Activated T-cell treated with anti-CD3 and anti-CD28 coated beads, Interleukin-2, amount 50 U/mL, for 4 hours (primary cell): ENCODE measurements around the gene NFKBIL1. TPM values are rescaled to one million over a fixed set of nuclear protein-coding genes. Genes with fewer than 3 reads are reported as not detected.
A peak's percentile ranks its signal among the peaks of the same experiment; 100 is the strongest.
"Not testable (repeated sequence)": the region's sequence is repeated elsewhere in the genome, so short reads cannot be mapped to it uniquely, and the experiment has no call there.

Experiments used
- ATAC-seq, 2 donors: fragments of 200-7000 bp; cut with Tn5 transposase; one replicate each; pipeline ENCODE4 v1.10.0; 2021
- DNase-seq: peaks from one replicate; pipeline ENCODE4 v3.0.0-alpha.2; 2020
- H3K27me3 Mint-ChIP-seq: one replicate; pipeline ENCODE4 v1.8.0; 2021; ENCODE audit warnings: low read depth, mixed read lengths
- H3K36me3 Mint-ChIP-seq: one replicate; pipeline ENCODE4 v1.8.0; 2022; ENCODE audit warnings: mixed read lengths; ENCODE audit not compliant: insufficient read depth
- H3K4me1 Mint-ChIP-seq: one replicate; pipeline ENCODE4 v1.8.0; 2021; ENCODE audit warnings: low read depth, mixed read lengths
- H3K4me3 Mint-ChIP-seq: one replicate; pipeline ENCODE4 v1.8.0; 2021; ENCODE audit warnings: mild to moderate bottlenecking, moderate library complexity, mixed read lengths
- H3K9me3 Mint-ChIP-seq: one replicate; pipeline ENCODE4 v1.8.0; 2021; ENCODE audit warnings: mixed read lengths
- total RNA-seq, 3 donors: library from RNA; stranded (reverse); gene quantifications; one replicate each; pipeline ENCODE4 v1.2.1, GENCODE V29; 2021

NFKBIL1 gene
- total RNA-seq, 3 donors from 2014 or later = 9.3 to 12.8 (median 12.7) TPM

GRCh38 chr6:31543639-31544038, 3.8 kb upstream of the NFKBIL1 start:
- Mint-ChIP-seq H3K4me1 (peaks cover 52% of the 10 kb centered on the region), H3K4me3 (peak overlapping the region; percentile 96)

GRCh38 chr6:31544676-31545075, 2.7 kb upstream of the NFKBIL1 start:
- Mint-ChIP-seq H3K36me3 (peaks cover 16% of the 10 kb centered on the region), H3K9me3 (no peaks in the 10 kb centered on the region), H3K4me3 (no peak overlapping the region), H3K4me1 (peaks cover 44% of the 10 kb centered on the region), H3K27me3 (no peaks in the 10 kb centered on the region)
- DNase-seq = no peak
- ATAC-seq = no peak

More at GRCh38 chr6:31543639-31544038, 3.8 kb upstream of the NFKBIL1 start:
- no peaks in the 10 kb centered on the region for H3K27me3 Mint-ChIP-seq
- H3K36me3 Mint-ChIP-seq = peaks cover 27% of the 10 kb centered on the region
- H3K9me3 Mint-ChIP-seq = no peaks in the 10 kb centered on the region
- no peak for ATAC-seq
- DNase-seq = no peak

DNA sequence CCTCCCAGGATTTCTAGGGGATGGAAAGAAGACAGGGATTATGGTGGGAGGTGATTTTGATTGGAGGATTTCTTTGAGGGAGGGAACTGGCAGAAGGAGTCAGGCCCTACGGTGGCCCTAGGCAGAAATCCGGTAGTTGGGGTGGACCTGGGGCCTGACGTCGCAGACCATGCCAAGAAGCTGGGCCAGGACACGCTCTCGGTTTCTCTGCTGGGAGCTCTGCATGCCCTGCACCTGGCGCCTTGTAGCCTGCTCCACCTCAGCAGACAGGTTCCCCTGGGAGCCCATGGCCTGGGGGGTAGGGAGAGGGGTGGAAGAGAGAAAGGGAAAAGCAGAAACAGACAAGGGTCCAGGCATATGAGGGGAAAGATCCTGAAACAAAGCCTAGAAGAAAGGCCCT, 2.1 kb upstream of the NFKBIL1 start:
- Mint-ChIP-seq H3K36me3 (peaks cover 10% of the 10 kb centered on the region), H3K9me3 (no peaks in the 10 kb centered on the region), H3K4me3 (no peak overlapping the region), H3K4me1 (peaks cover 38% of the 10 kb centered on the region), H3K27me3 (no peaks in the 10 kb centered on the region)
- DNase-seq (no peak), ATAC-seq (no peak)

GRCh38 chr6:31546339-31546957, 960 bp upstream of the NFKBIL1 start, which contains the start of gene ATP6V1G2:
Gene ATP6V1G2, minus strand, starts transcription at chr6:31546608. Its CDS starts 49 bp downstream, at chr6:31546559.
- Mint-ChIP-seq H3K4me3 (peak within 1 kb of the TSS; percentile 91), H3K4me1 (peaks cover 36% of the 10 kb centered on the region), H3K36me3 (peaks cover 1% of the 10 kb centered on the region), H3K27me3 (no peaks in the 10 kb centered on the region), H3K9me3 (no peaks in the 10 kb centered on the region)
- DNase-seq (peak; percentile 78), ATAC-seq (peak; percentile 60 to 61)

GRCh38 chr6:31547727-31548543, 527 bp downstream of the NFKBIL1 start:
- H3K4me3 Mint-ChIP-seq = peak overlapping the region; percentile 91
- DNase-seq (no peak), ATAC-seq (no peak)
- peaks cover 34% of the 10 kb centered on the region for H3K4me1 Mint-ChIP-seq
- H3K9me3 Mint-ChIP-seq = no peaks in the 10 kb centered on the region
- H3K36me3 Mint-ChIP-seq = peaks cover 2% of the 10 kb centered on the region
- H3K27me3 Mint-ChIP-seq = no peaks in the 10 kb centered on the region

GRCh38 chr6:31548544-31548873, 1.1 kb downstream of the NFKBIL1 start:
- Mint-ChIP-seq H3K36me3 (peaks cover 2% of the 10 kb centered on the region), H3K4me3 (peak overlapping the region; percentile 91), H3K27me3 (no peaks in the 10 kb centered on the region), H3K9me3 (no peaks in the 10 kb centered on the region), H3K4me1 (peaks cover 33% of the 10 kb centered on the region)
- DNase-seq (no peak), ATAC-seq (no peak)

DNA sequence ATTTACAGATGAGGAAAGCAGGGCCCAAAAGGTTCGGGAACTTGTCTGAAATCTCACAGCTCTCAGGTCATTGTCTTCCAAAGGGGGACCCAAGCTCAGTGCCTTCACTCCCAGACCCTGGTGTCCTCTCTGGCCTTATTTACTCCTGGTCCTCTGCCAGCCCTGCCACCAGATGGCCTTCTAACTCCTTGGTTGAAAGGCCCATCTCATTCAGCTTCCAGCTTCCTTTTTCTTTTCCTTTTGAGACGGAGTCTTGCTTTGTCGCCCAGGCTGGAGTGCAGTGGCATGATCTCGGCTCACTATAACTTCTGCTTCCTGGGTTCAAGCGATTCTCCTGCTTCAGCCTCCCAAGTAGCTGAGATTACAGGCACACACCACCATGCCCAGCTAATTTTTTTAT, 4.0 kb downstream of the NFKBIL1 start:
- ATAC-seq (peak in 1 of 2 donors; percentile 23), DNase-seq (peak; percentile 58)
- not testable (repeated sequence) for H3K9me3 Mint-ChIP-seq, H3K27me3 Mint-ChIP-seq, H3K36me3 Mint-ChIP-seq
- peaks cover 41% of the 10 kb centered on the region for H3K4me1 Mint-ChIP-seq
- H3K4me3 Mint-ChIP-seq = peak overlapping the region; percentile 53

- DNase-seq = no peak
- no peaks in the 10 kb centered on the region for H3K27me3 Mint-ChIP-seq
- peaks cover 22% of the 10 kb centered on the region for H3K36me3 Mint-ChIP-seq
- H3K4me1 Mint-ChIP-seq = peaks cover 63% of the 10 kb centered on the region
- no peak overlapping the region for H3K4me3 Mint-ChIP-seq
- no peaks in the 10 kb centered on the region for H3K9me3 Mint-ChIP-seq
- ATAC-seq = no peak
Measured at GRCh38 chr6:31556307-31556706, 8.9 kb downstream of the NFKBIL1 start.

GRCh38 chr6:31557443-31558317, 10.3 kb downstream of the NFKBIL1 start:
- Mint-ChIP-seq H3K27me3 (no peaks in the 10 kb centered on the region), H3K36me3 (peaks cover 24% of the 10 kb centered on the region), H3K4me1 (peaks cover 70% of the 10 kb centered on the region), H3K9me3 (no peaks in the 10 kb centered on the region), H3K4me3 (peak overlapping the region; percentile 67)
- DNase-seq (no peak), ATAC-seq (no peak)

DNA sequence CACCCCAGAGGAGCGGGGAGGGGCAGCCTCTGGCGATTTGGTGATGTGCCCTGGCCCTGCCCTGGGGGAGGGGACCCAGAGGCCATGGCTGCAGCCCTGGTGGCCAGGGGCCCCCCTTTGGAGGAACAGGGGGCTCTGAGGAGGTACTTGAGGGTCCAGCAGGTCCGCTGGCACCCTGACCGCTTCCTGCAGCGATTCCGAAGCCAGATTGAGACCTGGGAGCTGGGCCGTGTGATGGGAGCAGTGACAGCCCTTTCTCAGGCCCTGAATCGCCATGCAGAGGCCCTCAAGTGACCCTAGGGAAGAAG, 10.9 kb downstream of the NFKBIL1 start:
- no peaks in the 10 kb centered on the region for H3K9me3 Mint-ChIP-seq
- H3K27me3 Mint-ChIP-seq = no peaks in the 10 kb centered on the region
- H3K4me3 Mint-ChIP-seq = peak overlapping the region; percentile 67
- H3K36me3 Mint-ChIP-seq = peaks cover 28% of the 10 kb centered on the region
- DNase-seq (no peak), ATAC-seq (no peak)
- H3K4me1 Mint-ChIP-seq = peaks cover 74% of the 10 kb centered on the region

DNA sequence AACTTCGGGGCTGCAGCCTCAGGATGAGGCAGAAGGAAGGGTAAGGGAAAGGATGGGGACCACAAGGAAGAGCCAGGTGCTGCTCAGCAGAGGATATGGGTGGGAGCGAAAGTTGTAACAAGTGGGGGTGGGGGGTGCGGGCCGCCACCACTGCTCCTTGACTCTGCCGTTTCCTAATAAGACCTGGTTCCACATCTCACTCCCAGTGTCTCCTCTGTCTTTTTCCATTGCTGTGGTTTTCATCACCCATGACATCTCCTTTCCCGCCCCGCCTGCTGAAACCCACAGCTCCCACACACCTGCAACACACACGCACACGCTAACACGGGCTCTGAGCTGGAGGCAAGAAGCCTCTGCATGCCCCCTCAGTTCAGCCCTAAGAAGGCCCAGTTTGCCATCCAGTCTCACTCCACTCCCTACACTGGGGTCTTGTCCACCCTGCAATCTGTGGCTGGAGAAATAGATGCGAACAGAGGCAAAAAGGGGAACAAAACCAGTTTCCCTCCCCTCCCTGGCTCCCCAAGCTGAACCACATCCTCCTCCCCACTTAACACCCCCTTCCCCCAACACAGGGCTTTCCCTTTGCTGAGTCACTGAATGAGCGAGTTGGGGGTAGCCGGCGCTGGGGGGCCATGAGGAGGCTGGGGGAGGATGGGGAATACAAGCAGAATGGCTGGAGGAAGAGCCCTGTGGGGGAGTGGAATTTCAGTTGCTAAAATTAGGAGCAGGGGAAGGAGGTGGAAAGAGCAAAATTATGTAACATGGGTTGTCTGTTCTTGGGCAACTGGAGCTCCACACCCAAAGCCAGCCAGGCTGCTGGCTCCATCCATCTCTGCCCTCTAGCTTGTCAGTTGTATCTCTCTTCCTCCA, 11.5 kb downstream of the NFKBIL1 start:
- ATAC-seq (peak; percentile 72 to 76), DNase-seq (peak; percentile 66)
- Mint-ChIP-seq H3K4me1 (peaks cover 79% of the 10 kb centered on the region), H3K36me3 (peaks cover 30% of the 10 kb centered on the region), H3K27me3 (no peaks in the 10 kb centered on the region), H3K4me3 (peak overlapping the region; percentile 67), H3K9me3 (no peaks in the 10 kb centered on the region)

- H3K36me3 Mint-ChIP-seq = peaks cover 32% of the 10 kb centered on the region
- H3K27me3 Mint-ChIP-seq = no peaks in the 10 kb centered on the region
- H3K4me3 Mint-ChIP-seq = peak overlapping the region; percentile 67
- H3K9me3 Mint-ChIP-seq = no peaks in the 10 kb centered on the region
- peaks cover 81% of the 10 kb centered on the region for H3K4me1 Mint-ChIP-seq
- ATAC-seq (peak; percentile 13 to 22), DNase-seq (no peak)
Measured at GRCh38 chr6:31559606-31559957, 12.2 kb downstream of the NFKBIL1 start.

- peaks cover 37% of the 10 kb centered on the region for H3K36me3 Mint-ChIP-seq
- H3K27me3 Mint-ChIP-seq = no peaks in the 10 kb centered on the region
- ATAC-seq (peak; percentile 38 to 41), DNase-seq (no peak)
- no peaks in the 10 kb centered on the region for H3K9me3 Mint-ChIP-seq
- peak overlapping the region; percentile 67 for H3K4me3 Mint-ChIP-seq
- H3K4me1 Mint-ChIP-seq = peaks cover 82% of the 10 kb centered on the region
Measured at GRCh38 chr6:31559958-31560696, 12.7 kb downstream of the NFKBIL1 start.
